H9 (cell line): ENCODE data around the gene MRPL16. TPM values are rescaled to one million over a fixed set of nuclear protein-coding genes. Genes with fewer than 3 reads are reported as not detected.

Experiments
- DNase-seq: peaks from one replicate; pipeline ENCODE4 v3.0.0-alpha.2; 2017
- H2AFZ ChIP-seq: one replicate; pipeline ENCODE4 v1.6.1; 2013; ENCODE audit warnings: mild to moderate bottlenecking, low read length, control low read depth, moderate library complexity
- H2AK5ac ChIP-seq: 2 replicates; pipeline ENCODE4 v1.6.1; 2013; ENCODE audit warnings: low read length, control low read depth, mixed read lengths; ENCODE audit not compliant: insufficient read length
- H2BK120ac ChIP-seq: one replicate; pipeline ENCODE4 v1.6.1; 2013; ENCODE audit warnings: low read depth, mild to moderate bottlenecking, low read length, control low read depth, inconsistent platforms; ENCODE audit not compliant: poor library complexity, severe bottlenecking
- H2BK12ac ChIP-seq: 2 replicates; pipeline ENCODE4 v1.6.1; 2013; ENCODE audit warnings: low read length, control low read depth, mixed read lengths, low read depth; ENCODE audit not compliant: insufficient read length
- H2BK15ac ChIP-seq: 2 replicates; pipeline ENCODE4 v1.6.1; 2013; ENCODE audit warnings: low read depth, low read length, control low read depth
- H2BK20ac ChIP-seq: one replicate; pipeline ENCODE4 v1.6.1; 2013; ENCODE audit warnings: low read depth, mild to moderate bottlenecking, low read length, control low read depth, inconsistent platforms; ENCODE audit not compliant: poor library complexity, severe bottlenecking
- H2BK5ac ChIP-seq: 2 replicates; pipeline ENCODE4 v1.6.1; 2013; ENCODE audit warnings: low read length, control low read depth, mixed read lengths; ENCODE audit not compliant: insufficient read length
- H3K14ac ChIP-seq: 2 replicates; pipeline ENCODE4 v1.6.1; 2013; ENCODE audit warnings: low read length, control low read depth; ENCODE audit not compliant: insufficient read depth
- H3K18ac ChIP-seq: 2 replicates; pipeline ENCODE4 v1.6.1; 2013; ENCODE audit warnings: low read depth, mild to moderate bottlenecking, mixed read lengths, low read length, control low read depth; ENCODE audit not compliant: insufficient read length
- H3K23ac ChIP-seq: 2 replicates; pipeline ENCODE4 v1.6.1; 2013; ENCODE audit warnings: low read length, control low read depth, mixed read lengths, low read depth; ENCODE audit not compliant: insufficient read length
- H3K23me2 ChIP-seq: 2 replicates; pipeline ENCODE4 v1.6.1; 2013; ENCODE audit warnings: low read depth, mild to moderate bottlenecking, mixed read lengths, low read length, control low read depth; ENCODE audit not compliant: insufficient read length, poor library complexity, severe bottlenecking
- H3K27ac ChIP-seq: 2 replicates; pipeline ENCODE4 v1.5.1; 2013; ENCODE audit warnings: low read length, control low read depth, mixed read lengths, low read depth; ENCODE audit not compliant: insufficient read length
- H3K27me3 ChIP-seq: 2 replicates; pipeline ENCODE4 v1.6.1; 2013; ENCODE audit warnings: low read length, control low read depth, inconsistent platforms; ENCODE audit not compliant: insufficient read depth
- H3K4ac ChIP-seq: 2 replicates; pipeline ENCODE4 v1.6.1; 2013; ENCODE audit warnings: low read depth, mild to moderate bottlenecking, control low read depth, inconsistent platforms, low read length, moderate library complexity
- H3K4me1 ChIP-seq: 2 replicates; pipeline ENCODE4 v1.6.1; 2013; ENCODE audit warnings: low read length, control low read depth, inconsistent platforms; ENCODE audit not compliant: insufficient read depth
- H3K4me2 ChIP-seq: 2 replicates; pipeline ENCODE4 v1.6.1; 2013; ENCODE audit warnings: low read length, control low read depth, mixed read lengths; ENCODE audit not compliant: insufficient read length, insufficient read depth
- H3K56ac ChIP-seq: 2 replicates; pipeline ENCODE4 v1.6.1; 2013; ENCODE audit warnings: low read depth, mild to moderate bottlenecking, mixed read lengths, low read length, control low read depth; ENCODE audit not compliant: insufficient read length
- H3K79me1 ChIP-seq: 2 replicates; pipeline ENCODE4 v1.6.1; 2013; ENCODE audit warnings: low read depth, mild to moderate bottlenecking, moderate library complexity, low read length, control low read depth, inconsistent platforms; ENCODE audit not compliant: insufficient read depth, poor library complexity, severe bottlenecking
- H3K79me2 ChIP-seq: 2 replicates; pipeline ENCODE4 v1.6.1; 2013; ENCODE audit warnings: low read length, control low read depth, inconsistent platforms; ENCODE audit not compliant: insufficient read depth
- H3K9ac ChIP-seq: 2 replicates; pipeline ENCODE4 v1.6.1; 2013; ENCODE audit warnings: low read length, control low read depth, mixed read lengths; ENCODE audit not compliant: insufficient read length; ENCODE audit errors: extremely low read depth
- H3K9me3 ChIP-seq: one replicate; pipeline ENCODE4 v1.6.1; 2013; ENCODE audit warnings: low read depth, low read length, inconsistent platforms; ENCODE audit not compliant: control insufficient read depth
- H3T11ph ChIP-seq: one replicate; pipeline ENCODE4 v1.6.1; 2013; ENCODE audit warnings: mild to moderate bottlenecking, low read length, control low read depth, inconsistent platforms
- H4K20me1 ChIP-seq: one replicate; pipeline ENCODE4 v1.6.1; 2013; ENCODE audit not compliant: control insufficient read depth, insufficient read length, insufficient read depth
- H4K5ac ChIP-seq: 2 replicates; pipeline ENCODE4 v1.6.1; 2013; ENCODE audit warnings: low read depth, mild to moderate bottlenecking, mixed read lengths, low read length, control low read depth; ENCODE audit not compliant: insufficient read length
- H4K8ac ChIP-seq: replicated peaks from 2 replicates; pipeline ENCODE4 v1.6.1; 2013; ENCODE audit warnings: low read length, control low read depth, mixed read lengths, low read depth; ENCODE audit not compliant: insufficient read length
- H4K91ac ChIP-seq: 2 replicates; pipeline ENCODE4 v1.6.1; 2013; ENCODE audit warnings: low read depth, mild to moderate bottlenecking, moderate library complexity, mixed read lengths, low read length, control low read depth; ENCODE audit not compliant: insufficient read length
- H3K27ac Mint-ChIP-seq, 3 experiments: 2 replicates in 2 of 3; 3 replicates in 1 of 3; pipeline ENCODE4 v1.8.0; 2020 to 2021; ENCODE audit warnings: mixed read lengths in 3 of 3, mild to moderate bottlenecking in 1 of 3, moderate library complexity in 1 of 3
- H3K27me3 Mint-ChIP-seq: 2 replicates; pipeline ENCODE4 v1.8.0; 2021; ENCODE audit warnings: low read depth, mild to moderate bottlenecking, moderate library complexity, mixed read lengths
- H3K36me3 Mint-ChIP-seq, 3 experiments: 2 replicates in 2 of 3; 3 replicates in 1 of 3; pipeline ENCODE4 v1.8.0; 2020 to 2021; ENCODE audit warnings: low read depth in 3 of 3, mixed read lengths in 3 of 3; ENCODE audit not compliant: insufficient read depth in 1 of 3
- H3K4me1 Mint-ChIP-seq, 2 experiments: 2 replicates each; pipeline ENCODE4 v1.8.0; 2020; ENCODE audit warnings: mixed read lengths in 2 of 2
- H3K4me3 Mint-ChIP-seq, 2 experiments: 2 replicates in 1 of 2; 3 replicates in 1 of 2; pipeline ENCODE4 v1.8.0; 2020 to 2021; ENCODE audit warnings: mild to moderate bottlenecking in 2 of 2, mixed read lengths in 2 of 2, moderate library complexity in 1 of 2
- H3K9me3 Mint-ChIP-seq, 2 experiments: 2 replicates in 1 of 2; 3 replicates in 1 of 2; pipeline ENCODE4 v1.8.0; 2020; ENCODE audit warnings: mild to moderate bottlenecking in 2 of 2, mixed read lengths in 2 of 2, moderate library complexity in 1 of 2
- WGBS: extraction: QIAGEN DNeasy Blood & Tissue Kit; methylation state at CpG from one replicate; pipeline ENCODE4 v1.1.7; 2013; ENCODE audit warnings: missing lambda C conversion rate, low lambda C conversion rate, mixed read lengths; ENCODE audit not compliant: insufficient read length; ENCODE audit errors: extremely low coverage; 5-methylcytosine and 5-hydroxymethylcytosine counted together
- total RNA-seq: library from RNA; stranded (reverse); gene quantifications from 2 replicates; pipeline ENCODE4 v1.2.1, GENCODE V29; 2021
- TF ChIP-seq, protein P1 (sequence below): fragments of 200-600 bp; sonication (generic); conservative IDR thresholded peaks from 3 replicates; pipeline ENCODE4 v1.8.0; 2021; ENCODE audit warnings: antibody characterized with exemption, mild to moderate bottlenecking

MRPL16 gene
- total RNA-seq, 1 experiment from 2014 or later, result 87.1 TPM

DNA sequence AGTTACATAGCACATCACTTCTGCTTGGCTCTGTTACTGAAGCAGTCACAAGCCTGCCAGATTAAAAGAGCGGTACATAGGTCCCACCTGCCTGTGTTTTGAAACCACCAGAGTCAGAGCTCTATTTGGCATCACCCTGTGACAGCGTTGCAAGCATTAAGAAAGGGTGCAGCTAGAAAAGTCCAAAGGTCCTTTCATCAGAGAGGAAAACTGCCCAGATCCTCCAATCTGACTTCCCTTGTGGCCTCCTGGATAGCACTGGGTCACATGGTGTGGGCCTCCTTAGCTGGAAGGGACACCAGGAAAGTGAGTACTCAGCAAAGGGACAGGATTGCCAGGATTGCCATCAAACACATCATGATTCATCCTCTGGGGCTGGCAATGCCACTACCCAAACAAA lies 32.5 kb downstream of the MRPL16 start:
- H4K5ac ChIP-seq, result no peak overlapping the region
- no peak for DNase-seq
- H3K23me2 ChIP-seq, result no peaks in the 10 kb centered on the region
- no peaks in the 10 kb centered on the region for H3K79me2 ChIP-seq
- H4K20me1 ChIP-seq, result no peaks in the 10 kb centered on the region
- no peak overlapping the region for H3K56ac ChIP-seq
- H3T11ph ChIP-seq, result no peak overlapping the region
- Mint-ChIP-seq H3K27ac (peak overlapping the region in 1 of 3 experiments; percentile 53; a peak in 1 of 7 replicates), H3K36me3 (peaks cover 25 to 42% (median 34%) of the 10 kb centered on the region in 3 experiments; a peak in 6 of 7 replicates), H3K4me1 (peaks cover 0 to 6% of the 10 kb centered on the region in 2 experiments; a peak in 2 of 4 replicates), H3K4me3 (no peak overlapping the region), H3K9me3 (no peaks in the 10 kb centered on the region; a peak in 1 of 5 replicates), H3K27me3 (no peaks in the 10 kb centered on the region)
- H3K18ac ChIP-seq, result no peak overlapping the region
- H4K91ac ChIP-seq, result no peak overlapping the region
- no CpG with 5 or more reads among the region's 2 CpGs for WGBS
- H3K9ac ChIP-seq, result no peak overlapping the region
- H4K8ac ChIP-seq, result no peak overlapping the region
- no peaks in the 10 kb centered on the region for H3K27me3 ChIP-seq
- no peak overlapping the region for H2BK20ac ChIP-seq
- no peak overlapping the region for H3K4ac ChIP-seq
- no peak overlapping the region for H2AK5ac ChIP-seq
- no peak overlapping the region for H3K14ac ChIP-seq
- no peaks in the 10 kb centered on the region for H3K79me1 ChIP-seq
- TF ChIP-seq, protein P1, sequence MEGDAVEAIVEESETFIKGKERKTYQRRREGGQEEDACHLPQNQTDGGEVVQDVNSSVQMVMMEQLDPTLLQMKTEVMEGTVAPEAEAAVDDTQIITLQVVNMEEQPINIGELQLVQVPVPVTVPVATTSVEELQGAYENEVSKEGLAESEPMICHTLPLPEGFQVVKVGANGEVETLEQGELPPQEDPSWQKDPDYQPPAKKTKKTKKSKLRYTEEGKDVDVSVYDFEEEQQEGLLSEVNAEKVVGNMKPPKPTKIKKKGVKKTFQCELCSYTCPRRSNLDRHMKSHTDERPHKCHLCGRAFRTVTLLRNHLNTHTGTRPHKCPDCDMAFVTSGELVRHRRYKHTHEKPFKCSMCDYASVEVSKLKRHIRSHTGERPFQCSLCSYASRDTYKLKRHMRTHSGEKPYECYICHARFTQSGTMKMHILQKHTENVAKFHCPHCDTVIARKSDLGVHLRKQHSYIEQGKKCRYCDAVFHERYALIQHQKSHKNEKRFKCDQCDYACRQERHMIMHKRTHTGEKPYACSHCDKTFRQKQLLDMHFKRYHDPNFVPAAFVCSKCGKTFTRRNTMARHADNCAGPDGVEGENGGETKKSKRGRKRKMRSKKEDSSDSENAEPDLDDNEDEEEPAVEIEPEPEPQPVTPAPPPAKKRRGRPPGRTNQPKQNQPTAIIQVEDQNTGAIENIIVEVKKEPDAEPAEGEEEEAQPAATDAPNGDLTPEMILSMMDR, result no peak
- no peak overlapping the region for H3K27ac ChIP-seq
- H2BK15ac ChIP-seq, result no peak overlapping the region
- no peak overlapping the region for H2BK12ac ChIP-seq
- H2AFZ ChIP-seq, result no peak overlapping the region
- H3K23ac ChIP-seq, result no peak overlapping the region
- H2BK5ac ChIP-seq, result no peak overlapping the region
- H3K4me1 ChIP-seq, result no peaks in the 10 kb centered on the region
- H3K9me3 ChIP-seq, result no peaks in the 10 kb centered on the region
- no peak overlapping the region for H3K4me2 ChIP-seq
- H2BK120ac ChIP-seq, result no peak overlapping the region
